ENCODE data around the gene PNMA6E. TPM values are rescaled to one million over a fixed set of nuclear protein-coding genes. Genes with fewer than 3 reads are reported as not detected.

PNMA6E gene
- total and polyA plus RNA-seq, 2 of the 13 experiments (the other 11 are each of a cell fraction or from before 2014, with no cell fraction given) = not detected

DNA sequence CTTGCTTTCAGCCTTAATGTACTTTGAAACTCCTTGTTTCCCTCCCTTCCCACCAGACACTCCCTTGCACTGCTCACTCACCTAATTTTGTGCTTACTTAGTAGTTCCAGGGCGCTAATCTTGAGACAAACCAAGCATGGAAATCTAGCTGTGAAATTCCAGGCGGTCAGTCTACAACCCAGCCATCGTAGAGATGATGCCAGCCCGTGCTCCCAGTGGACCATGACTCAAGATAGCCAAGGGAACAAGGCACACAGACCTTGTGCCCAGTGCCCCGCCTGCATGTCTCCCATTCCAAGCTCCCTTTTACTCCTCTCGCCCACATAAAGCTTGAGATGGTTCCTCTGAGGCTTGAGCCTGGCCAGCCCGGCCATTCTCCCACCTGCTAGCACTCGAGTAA, 33.7 kb upstream of the PNMA6E start (continued):
- TF ChIP-seq SP140L (CRISPR knock-in tag; IDR thresholded peaks at IDR 0.05; ENCODE audit: borderline replicate concordance) = no peak
- TF ChIP-seq ZFP90 (CRISPR knock-in tag; IDR thresholded peaks at IDR 0.05; ENCODE audit: borderline replicate concordance) = no peak
- no peak for TF ChIP-seq ZNF367 (CRISPR knock-in tag; IDR thresholded peaks at IDR 0.05; ENCODE audit: borderline replicate concordance)

GRCh38 chrX:153433781-153434285, 32.7 kb upstream of the PNMA6E start:
- Histone ChIP-seq H3K27me3 (ENCODE audit: control insufficient read depth in 1 of 2, insufficient read depth in 2 of 2, low read length in 2 of 2) (no peaks in the 10 kb centered on the region; a peak in 1 of 5 replicates), H3K9me3 (ENCODE audit: low read length) (no peaks in the 10 kb centered on the region), H3K9ac (ENCODE audit: insufficient read depth, low read depth, low read length) (no peak overlapping the region), H3K36me3 (replicated peaks in 1 of 2; ENCODE audit: control insufficient read depth in 1 of 2, insufficient read depth in 2 of 2, low read length in 2 of 2) (no peaks in the 10 kb centered on the region), H3K79me2 (ENCODE audit: insufficient read depth, low read length) (no peaks in the 10 kb centered on the region), H4K20me1 (ENCODE audit: insufficient read depth, low read length) (no peaks in the 10 kb centered on the region), H3K27ac (ENCODE audit: extremely low read length, insufficient read depth, low read length) (no peak overlapping the region), H3K4me1 (ENCODE audit: insufficient read depth, low read length) (no peaks in the 10 kb centered on the region), H2AFZ (ENCODE audit: low read length) (no peak overlapping the region), H3K4me2 (ENCODE audit: low read depth, low read length) (no peak overlapping the region), H3K4me3 (replicated peaks in 1 of 3; ENCODE audit: insufficient read depth in 1 of 3, low read depth in 2 of 3, low read length in 3 of 3) (no peak overlapping the region)
- WGBS (ENCODE audit: low lambda C conversion rate) = no CpG with 5 or more reads among the region's 17 CpGs
- DNase-seq (ENCODE audit: low spot score) = no peak
- CTCF ChIA-PET (ENCODE audit: low intra/inter-chr PET ratio, low total read pairs) = no interaction called here
- POLR2A ChIA-PET = no interaction called here
- TF ChIP-seq BORCS8-MEF2B (CRISPR knock-in tag; IDR thresholded peaks at IDR 0.05) (no peak), DZIP1 (CRISPR knock-in tag; IDR thresholded peaks at IDR 0.05) (no peak), U2AF2 (IDR thresholded peaks at IDR 0.05; ENCODE audit: low read depth, low read length) (no peak), NAIF1 (CRISPR knock-in tag; IDR thresholded peaks at IDR 0.05; ENCODE audit: borderline replicate concordance) (no peak), ZNF230 (CRISPR knock-in tag; IDR thresholded peaks at IDR 0.05) (no peak), SCMH1 (CRISPR knock-in tag; IDR thresholded peaks at IDR 0.05; ENCODE audit: borderline replicate concordance) (no peak), ZBTB21 (CRISPR knock-in tag; IDR thresholded peaks at IDR 0.05) (no peak), ZBTB3 (CRISPR knock-in tag; IDR thresholded peaks at IDR 0.05; ENCODE audit: borderline replicate concordance, low read depth) (no peak), E2F2 (CRISPR knock-in tag; IDR thresholded peaks at IDR 0.05; ENCODE audit: borderline replicate concordance) (no peak), ZNF276 (CRISPR knock-in tag; IDR thresholded peaks at IDR 0.05; ENCODE audit: low read depth) (no peak)
- TF ChIP-seq, protein P1, sequence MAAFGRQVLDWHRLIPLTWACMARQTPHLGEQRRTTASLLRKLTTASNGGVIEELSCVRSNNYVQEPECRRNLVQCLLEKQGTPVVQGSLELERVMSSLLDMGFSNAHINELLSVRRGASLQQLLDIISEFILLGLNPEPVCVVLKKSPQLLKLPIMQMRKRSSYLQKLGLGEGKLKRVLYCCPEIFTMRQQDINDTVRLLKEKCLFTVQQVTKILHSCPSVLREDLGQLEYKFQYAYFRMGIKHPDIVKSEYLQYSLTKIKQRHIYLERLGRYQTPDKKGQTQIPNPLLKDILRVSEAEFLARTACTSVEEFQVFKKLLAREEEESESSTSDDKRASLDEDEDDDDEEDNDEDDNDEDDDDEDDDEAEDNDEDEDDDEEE (CRISPR knock-in tag; IDR thresholded peaks at IDR 0.05) = no peak
- ATAC-seq = no peak
- intact Hi-C loops (cut with micrococcal nuclease; ENCODE audit: unreplicated experiment) (no loop called here), in situ Hi-C loops (cut with HindIII; ENCODE audit: extremely low pct_ligation_motif_present, low pct_unique_long_range_greater_than_20kb) (no loop called here)
- no TSS peak for BruUV-seq (replicated peaks)
- no peak for FAIRE-seq

All from HepG2 (cell line).